Measurements from ENCODE around the gene TRMT10C. TPM values are rescaled to one million over a fixed set of nuclear protein-coding genes. Genes with fewer than 3 reads are reported as not detected.

Gene TRMT10C
- total and polyA plus RNA-seq, 9 of the 15 experiments (the other 6 are each of a cell fraction or from before 2014, with no cell fraction given): 48.6 to 106 (median 63.9) TPM

DNA sequence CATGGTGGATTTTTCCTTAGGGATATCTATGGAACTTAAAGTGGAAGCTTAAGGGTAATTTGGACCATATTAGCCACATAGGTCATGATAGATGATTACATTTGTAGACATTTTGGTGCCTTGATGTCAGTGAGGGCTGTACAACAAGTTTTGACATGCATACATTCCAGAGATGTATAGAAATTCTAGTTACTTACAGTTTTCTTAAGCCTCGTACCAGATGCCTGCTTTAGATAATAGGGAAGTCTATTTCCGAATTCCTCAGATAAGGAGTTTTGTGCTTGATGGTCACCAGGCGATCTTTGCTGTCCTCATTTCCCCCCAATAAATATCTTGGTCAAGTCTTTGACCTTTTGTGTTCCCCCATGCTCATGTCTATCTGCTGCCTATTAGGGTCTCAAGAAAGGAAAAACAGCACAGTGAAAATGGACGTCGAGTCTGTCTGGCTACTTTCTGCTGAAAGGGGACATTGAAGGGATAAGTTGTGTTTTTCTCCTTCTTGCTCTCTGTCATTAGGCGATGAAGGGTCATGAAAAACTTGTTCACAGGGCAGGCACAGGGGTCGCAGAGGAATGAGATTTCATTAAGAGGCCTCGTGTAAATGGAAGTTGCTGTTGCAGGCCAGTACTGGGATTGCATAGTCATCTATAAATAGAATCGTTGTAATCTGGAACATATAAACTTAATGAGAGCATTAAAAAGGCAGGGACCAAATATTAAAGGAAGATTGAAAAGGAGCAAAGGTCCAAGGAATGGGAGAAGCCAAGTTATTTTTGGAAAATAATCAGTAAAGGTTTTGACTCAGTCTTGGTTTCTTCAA is 28.7 kb upstream of the TRMT10C start (continued):
- TF ChIP-seq, protein P1, sequence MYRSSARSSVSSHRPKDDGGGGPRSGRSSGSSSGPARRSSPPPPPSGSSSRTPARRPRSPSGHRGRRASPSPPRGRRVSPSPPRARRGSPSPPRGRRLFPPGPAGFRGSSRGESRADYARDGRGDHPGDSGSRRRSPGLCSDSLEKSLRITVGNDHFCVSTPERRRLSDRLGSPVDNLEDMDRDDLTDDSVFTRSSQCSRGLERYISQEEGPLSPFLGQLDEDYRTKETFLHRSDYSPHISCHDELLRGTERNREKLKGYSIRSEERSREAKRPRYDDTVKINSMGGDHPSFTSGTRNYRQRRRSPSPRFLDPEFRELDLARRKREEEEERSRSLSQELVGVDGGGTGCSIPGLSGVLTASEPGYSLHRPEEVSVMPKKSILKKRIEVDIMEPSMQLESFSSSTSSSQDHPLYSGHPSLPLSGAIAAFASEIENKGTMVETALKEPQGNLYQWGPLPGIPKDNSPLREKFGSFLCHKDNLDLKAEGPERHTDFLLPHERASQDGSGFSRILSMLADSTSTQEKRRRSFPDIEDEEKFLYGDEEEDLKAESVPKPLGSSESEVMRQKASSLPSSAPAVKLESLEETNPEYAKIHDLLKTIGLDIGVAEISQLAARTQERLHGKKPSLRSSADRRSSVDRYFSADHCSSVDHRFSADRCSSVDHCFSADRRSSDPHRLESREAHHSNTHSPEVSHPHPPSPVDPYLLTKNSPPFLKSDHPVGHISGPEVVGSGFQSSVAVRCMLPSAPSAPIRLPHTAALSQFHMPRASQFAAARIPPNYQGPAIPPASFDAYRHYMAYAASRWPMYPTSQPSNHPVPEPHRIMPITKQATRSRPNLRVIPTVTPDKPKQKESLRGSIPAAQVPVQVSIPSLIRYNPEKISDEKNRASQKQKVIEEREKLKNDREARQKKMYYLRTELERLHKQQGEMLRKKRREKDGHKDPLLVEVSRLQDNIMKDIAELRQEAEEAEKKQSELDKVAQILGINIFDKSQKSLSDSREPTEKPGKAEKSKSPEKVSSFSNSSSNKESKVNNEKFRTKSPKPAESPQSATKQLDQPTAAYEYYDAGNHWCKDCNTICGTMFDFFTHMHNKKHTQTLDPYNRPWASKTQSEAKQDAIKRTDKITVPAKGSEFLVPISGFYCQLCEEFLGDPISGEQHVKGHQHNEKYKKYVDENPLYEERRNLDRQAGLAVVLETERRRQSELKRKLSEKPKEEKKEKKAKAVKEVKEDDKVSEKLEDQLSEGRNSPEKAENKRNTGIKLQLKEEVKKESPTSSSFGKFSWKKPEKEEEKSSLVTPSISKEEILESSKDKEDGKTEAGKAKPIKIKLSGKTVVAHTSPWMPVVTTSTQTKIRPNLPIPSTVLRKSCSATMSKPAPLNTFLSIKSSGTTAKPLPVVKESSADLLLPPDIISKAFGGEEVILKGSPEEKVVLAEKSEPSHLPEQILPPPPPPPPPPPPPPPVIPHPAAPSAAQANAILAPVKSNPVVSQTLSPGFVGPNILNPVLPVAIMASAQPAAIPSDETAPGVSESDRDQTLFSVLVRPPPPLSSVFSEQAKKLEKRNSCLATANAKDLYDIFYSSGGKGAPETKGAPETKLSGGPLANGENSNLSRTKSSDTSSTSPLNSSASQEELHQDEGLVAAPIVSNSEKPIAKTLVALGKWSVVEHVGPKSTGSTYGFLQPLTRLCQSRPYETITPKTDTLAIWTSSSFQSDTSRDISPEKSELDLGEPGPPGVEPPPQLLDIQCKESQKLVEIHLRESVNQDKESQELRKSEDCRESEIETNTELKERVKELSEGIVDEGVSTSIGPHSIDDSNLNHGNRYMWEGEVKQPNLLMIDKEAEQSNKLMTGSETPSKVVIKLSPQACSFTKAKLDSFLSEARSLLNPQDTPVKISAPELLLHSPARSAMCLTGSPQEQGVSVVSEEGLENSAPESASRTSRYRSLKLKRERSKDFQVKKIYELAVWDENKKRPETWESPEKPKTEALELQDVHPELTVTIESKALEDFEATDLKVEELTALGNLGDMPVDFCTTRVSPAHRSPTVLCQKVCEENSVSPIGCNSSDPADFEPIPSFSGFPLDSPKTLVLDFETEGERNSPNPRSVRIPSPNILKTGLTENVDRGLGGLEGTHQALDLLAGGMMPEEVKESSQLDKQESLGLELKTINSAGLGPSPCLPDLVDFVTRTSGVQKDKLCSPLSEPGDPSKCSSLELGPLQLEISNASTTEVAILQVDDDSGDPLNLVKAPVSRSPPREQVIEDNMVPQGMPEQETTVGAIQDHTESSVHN (IDR thresholded peaks at IDR 0.05; ENCODE audit: borderline replicate concordance in 1 of 2, low read depth in 1 of 2): no peak
- no peak for TF ChIP-seq NR1H2 (CRISPR knock-in tag; IDR thresholded peaks at IDR 0.05)
- no peak for TF ChIP-seq HDAC6 (IDR thresholded peaks at IDR 0.05; ENCODE audit: low read depth, low read length)
- TF ChIP-seq NFIC (IDR thresholded peaks at IDR 0.05): no peak
- TF ChIP-seq GTF2E2 (tag; IDR thresholded peaks at IDR 0.05): no peak
- TF ChIP-seq TAF9B (IDR thresholded peaks at IDR 0.05; ENCODE audit: partially characterized antibody): no peak
- TF ChIP-seq, protein P2, sequence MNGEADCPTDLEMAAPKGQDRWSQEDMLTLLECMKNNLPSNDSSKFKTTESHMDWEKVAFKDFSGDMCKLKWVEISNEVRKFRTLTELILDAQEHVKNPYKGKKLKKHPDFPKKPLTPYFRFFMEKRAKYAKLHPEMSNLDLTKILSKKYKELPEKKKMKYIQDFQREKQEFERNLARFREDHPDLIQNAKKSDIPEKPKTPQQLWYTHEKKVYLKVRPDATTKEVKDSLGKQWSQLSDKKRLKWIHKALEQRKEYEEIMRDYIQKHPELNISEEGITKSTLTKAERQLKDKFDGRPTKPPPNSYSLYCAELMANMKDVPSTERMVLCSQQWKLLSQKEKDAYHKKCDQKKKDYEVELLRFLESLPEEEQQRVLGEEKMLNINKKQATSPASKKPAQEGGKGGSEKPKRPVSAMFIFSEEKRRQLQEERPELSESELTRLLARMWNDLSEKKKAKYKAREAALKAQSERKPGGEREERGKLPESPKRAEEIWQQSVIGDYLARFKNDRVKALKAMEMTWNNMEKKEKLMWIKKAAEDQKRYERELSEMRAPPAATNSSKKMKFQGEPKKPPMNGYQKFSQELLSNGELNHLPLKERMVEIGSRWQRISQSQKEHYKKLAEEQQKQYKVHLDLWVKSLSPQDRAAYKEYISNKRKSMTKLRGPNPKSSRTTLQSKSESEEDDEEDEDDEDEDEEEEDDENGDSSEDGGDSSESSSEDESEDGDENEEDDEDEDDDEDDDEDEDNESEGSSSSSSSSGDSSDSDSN (IDR thresholded peaks at IDR 0.05; ENCODE audit: borderline replicate concordance in 1 of 2, low read depth in 2 of 2, low read length in 2 of 2): no peak
- no peak for TF ChIP-seq SRSF1 (IDR thresholded peaks at IDR 0.05; ENCODE audit: low read depth, low read length)
- TF ChIP-seq NCOA4 (IDR thresholded peaks at IDR 0.05; ENCODE audit: partially characterized antibody): no peak
- TF ChIP-seq MEF2D (tag; conservative IDR thresholded peaks at IDR 0.05; ENCODE audit: low read depth): peak; percentile 72; the same call in 1 of the 2 replicates
- TF ChIP-seq SNIP1 (IDR thresholded peaks at IDR 0.05; ENCODE audit: low read depth): no peak
- TF ChIP-seq SMARCA4 (IDR thresholded peaks at IDR 0.05): peak; percentile 40; the same call in 1 of the 2 replicates
- no peak for TF ChIP-seq NFXL1 (CRISPR knock-in tag; IDR thresholded peaks at IDR 0.05)
- TF ChIP-seq DMBX1 (CRISPR knock-in tag; IDR thresholded peaks at IDR 0.05; ENCODE audit: borderline replicate concordance): peak; percentile 28; the same call in 1 of the 2 replicates
- no peak for TF ChIP-seq TBL1XR1 (IDR thresholded peaks at IDR 0.05; ENCODE audit: low read length in 2 of 2)
- 0 out of 2 replicates have a peak, but pooled peaks have one; percentile 8 for TF ChIP-seq ZNF668 (CRISPR knock-in tag; IDR thresholded peaks at IDR 0.05)
